ENCODE measurements around the gene FGF8.

Gene FGF8

GRCh38 chr10:101725296-101726114, 50.4 kb downstream of the FGF8 start:
- DNase-seq = no peak

- DNase-seq = no peak
Measured at GRCh38 chr10:101724446-101724845, 51.5 kb downstream of the FGF8 start.

- no peak for DNase-seq
Measured at GRCh38 chr10:101723176-101723575, 52.7 kb downstream of the FGF8 start.

GRCh38 chr10:101721806-101722205, 54.1 kb downstream of the FGF8 start:
- DNase-seq = no peak

DNA sequence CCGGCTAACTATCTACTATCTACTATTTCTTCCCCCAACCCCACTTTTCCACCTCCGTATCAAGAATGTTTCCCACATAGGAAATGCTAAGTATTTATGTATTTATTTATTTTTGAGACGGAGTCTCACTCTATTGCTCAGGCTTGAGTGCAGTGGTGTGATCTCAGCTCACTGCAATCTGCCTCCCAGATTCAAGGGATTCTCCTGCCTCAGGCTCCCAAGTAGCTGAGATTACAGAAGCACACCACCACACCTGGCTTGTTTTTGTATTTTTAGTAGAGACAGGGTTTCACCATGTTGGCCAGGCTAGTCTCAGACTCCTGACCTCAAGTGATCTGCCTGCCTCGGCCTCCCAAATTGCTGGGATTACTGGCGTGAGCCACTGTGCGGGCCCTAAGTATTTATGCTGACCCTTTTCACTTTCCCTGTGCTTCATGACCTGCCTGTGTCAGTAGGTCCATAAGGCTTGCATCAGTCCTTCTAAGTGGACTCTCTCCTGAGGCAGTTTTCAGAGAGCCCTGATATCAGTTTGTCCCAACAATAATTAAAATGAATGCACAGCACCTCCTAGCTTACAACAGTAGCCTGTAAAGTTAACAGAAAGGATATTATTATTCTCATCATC, 55.2 kb downstream of the FGF8 start:
- DNase-seq = no peak

Data from NCI-H526 treated with DMSO at 0.1 percent for 48 hours (cell line).